Heart left ventricle (tissue), 16 donors: ENCODE data around the gene MBD3L2B. TPM values are rescaled to one million over a fixed set of nuclear protein-coding genes. Genes with fewer than 3 reads are reported as not detected.

Source experiments
- ATAC-seq, 4 donors: fragments of 200-7000 bp; cut with Tn5 transposase; one replicate each; pipeline ENCODE4 v1.9.1; 2020 to 2022; ENCODE audit warnings: moderate library complexity in 4 of 4, mild to moderate bottlenecking in 3 of 4, moderate number of reproducible peaks in 1 of 4
- DNase-seq, 5 donors: peaks; one replicate each; pipeline ENCODE4 v3.0.0-alpha.2; 2020
- H3K27ac ChIP-seq, 12 donors: fragments of 200-600 bp; sonication (generic) in 4 of 12; one replicate each; pipeline versions ENCODE4 v1.5.0 to v1.8.0; 2016 to 2022; ENCODE audit warnings: mild to moderate bottlenecking in 2 of 12
- H3K27me3 ChIP-seq, 9 donors: fragments of 200-600 bp; sonication (generic) in 2 of 9; one replicate each; pipeline versions ENCODE4 v1.5.1 to v1.8.0; 2016 to 2022; ENCODE audit warnings: mild to moderate bottlenecking in 3 of 9
- H3K36me3 ChIP-seq, 9 donors: fragments of 200-600 bp; sonication (generic) in 2 of 9; one replicate each; pipeline versions ENCODE4 v1.5.0 to v1.8.0; 2018 to 2022; ENCODE audit warnings: mild to moderate bottlenecking in 2 of 9
- H3K4me1 ChIP-seq, 12 donors: fragments of 200-600 bp; sonication (generic) in 4 of 12; one replicate each; pipeline versions ENCODE4 v1.5.0 to v1.8.0; 2016 to 2022; ENCODE audit warnings: mild to moderate bottlenecking in 3 of 12
- H3K4me3 ChIP-seq, 12 donors: fragments of 200-600 bp; sonication (generic) in 4 of 12; one replicate each; pipeline versions ENCODE4 v1.5.0 to v1.8.0; 2017 to 2022; ENCODE audit warnings: mild to moderate bottlenecking in 9 of 12, moderate library complexity in 4 of 12
- H3K9me3 ChIP-seq, 12 donors: fragments of 200-600 bp; sonication (generic) in 4 of 12; one replicate each; pipeline versions ENCODE4 v1.5.0 to v1.8.0; 2016 to 2022; ENCODE audit warnings: mild to moderate bottlenecking in 1 of 12
- POLR2A ChIP-seq, 2 donors: fragments of 450-650 bp; IDR thresholded peaks; one replicate each; pipeline ENCODE4 v1.6.1; 2017; ENCODE audit warnings: antibody characterized with exemption in 2 of 2, mild to moderate bottlenecking in 2 of 2, moderate library complexity in 2 of 2
- WGBS, 4 donors: extraction: QIAGEN DNeasy Blood & Tissue Kit in 2 of 4; methylation state at CpG; one replicate each; pipeline versions ENCODE4 v1.1.5 to v1.1.7; 2013 to 2018; 5-methylcytosine and 5-hydroxymethylcytosine counted together
- intact Hi-C, 10 donors: fragments of 100-400 bp; cut with DNase I; formaldehyde crosslinking; loops; one replicate each; pipeline versions ENCODE4 v1.11.1 to v1.14.2; 2022
- polyA plus RNA-seq, 2 donors: library from polyadenylated mRNA; stranded (reverse); fragments of 200-250 nt; gene quantifications; one replicate each; pipeline ENCODE4 v1.2.3, GENCODE V29; 2013
- total RNA-seq, 9 donors: library from RNA; depleted of rRNA in 2 of 9; stranded (reverse); fragments of >200 nt in 2 of 9; fragmentation: NEBNext Ultra II Directional in 3 of 9; extraction: Animal tissue kit (Norgen Biotek cat#: 25700) in 3 of 9; gene quantifications; one replicate each; pipeline versions ENCODE4 v1.1.0 to v1.2.4, GENCODE V29; 2016 to 2023
- TF ChIP-seq, protein P1 (sequence below), 12 donors: fragments of 200-600 bp; sonication (generic) in 4 of 12; IDR thresholded peaks; one replicate each; pipeline versions ENCODE4 v1.5.0 to v1.8.0; 2018 to 2022; ENCODE audit warnings: antibody characterized with exemption in 12 of 12, mild to moderate bottlenecking in 5 of 12
- donor health status: ischemic (EF 13 %, LVEDD 7.1; RV severe dilation, severe dysfunction).
- donor health status: healthy with polysubstance abuse.
- donor health status: DM: no; HTN: yes; CAD: no.
- donor health status: DM: no; HTN: no; CAD: no.
- donor health status: ischemic (EF 25% LVEDD 6.9; RV normal size, moderate dysfunction).
- donor health status: ischemic (EF 25% LVEDD 5.7; RV mildly dilated, moderate dysfunction).
- donor health status: healthy.
- donor health status: DM: yes; HTN: yes; CAD: no.
- donor health status: ischemic (EF 35%, LVEDD 5.7; RV mildly dilated, moderate dysfunction).
- donor health status: nonischemic (EF 11% LVEDD 7.7; RV severe dilation, severe dysfunction).
- donor health status: DM: yes; HTN: yes; CAD: no.
- donor health status: PGD.
- donor health status: ischemic (EF 29% LVEDD 5.4; RV normal size, mild dysfunction).
- donor health status: nonischemic (EF 23%, LVEDD 6.1; RV moderate dilation, normal function).

Gene MBD3L2B
- total and polyA plus RNA-seq, 11 donors: not detected

DNA sequence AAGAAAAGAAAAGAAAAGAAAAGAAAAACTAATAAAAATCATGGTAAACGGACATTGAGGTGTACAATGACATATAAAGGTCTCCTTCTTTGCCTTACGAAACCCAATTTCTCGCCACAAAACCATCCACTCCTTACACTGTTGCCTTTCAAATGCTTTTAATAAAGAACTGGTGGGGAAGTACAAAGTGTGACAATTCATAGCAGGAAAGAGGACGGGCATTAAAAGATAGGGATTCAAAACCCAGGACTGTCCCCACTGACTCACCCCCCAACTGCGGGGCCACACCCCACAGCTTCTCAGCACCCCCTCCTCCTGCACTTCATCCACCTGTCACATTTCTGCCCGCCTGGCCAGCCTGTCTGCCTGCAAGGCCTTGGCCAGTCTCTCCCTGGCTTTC, 2.4 kb downstream of the MBD3L2B start:
- 67 to 79% (median 75%) methylated on average over 6 of the region's 6 CpGs for WGBS, 4 donors

DNA sequence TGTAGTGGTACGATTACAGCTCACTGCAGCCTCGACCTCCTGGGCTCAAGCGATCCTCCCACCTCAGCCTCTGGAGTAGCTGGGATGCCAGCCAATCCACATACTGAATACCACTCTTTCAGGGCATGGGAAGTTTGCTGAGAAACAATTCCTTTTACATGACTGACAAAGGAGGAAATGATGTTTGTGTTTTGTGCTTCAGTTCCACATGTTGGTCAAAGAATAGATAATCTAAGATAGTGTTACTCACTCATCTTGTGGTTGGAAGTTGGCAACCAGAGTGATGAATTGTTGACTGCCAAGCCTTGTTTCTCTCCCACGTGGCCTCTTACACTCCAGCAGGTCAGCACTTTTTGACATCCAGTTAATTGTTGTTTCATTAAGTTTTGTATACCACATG, 7.6 kb downstream of the MBD3L2B start:
- intact Hi-C loops: no loop called here
- peaks cover 0 to 24% (median 3%) of the 10 kb centered on the region in 9 donors for H3K27me3 ChIP-seq
- ATAC-seq (no peak), DNase-seq (no peak)
- H3K4me1 ChIP-seq: peaks cover 0 to 17% (median 0%) of the 10 kb centered on the region in 12 donors
- no peaks in the 10 kb centered on the region for H3K36me3 ChIP-seq
- TF ChIP-seq POLR2A (IDR thresholded peaks at IDR 0.05): no peak
- TF ChIP-seq, protein P1, sequence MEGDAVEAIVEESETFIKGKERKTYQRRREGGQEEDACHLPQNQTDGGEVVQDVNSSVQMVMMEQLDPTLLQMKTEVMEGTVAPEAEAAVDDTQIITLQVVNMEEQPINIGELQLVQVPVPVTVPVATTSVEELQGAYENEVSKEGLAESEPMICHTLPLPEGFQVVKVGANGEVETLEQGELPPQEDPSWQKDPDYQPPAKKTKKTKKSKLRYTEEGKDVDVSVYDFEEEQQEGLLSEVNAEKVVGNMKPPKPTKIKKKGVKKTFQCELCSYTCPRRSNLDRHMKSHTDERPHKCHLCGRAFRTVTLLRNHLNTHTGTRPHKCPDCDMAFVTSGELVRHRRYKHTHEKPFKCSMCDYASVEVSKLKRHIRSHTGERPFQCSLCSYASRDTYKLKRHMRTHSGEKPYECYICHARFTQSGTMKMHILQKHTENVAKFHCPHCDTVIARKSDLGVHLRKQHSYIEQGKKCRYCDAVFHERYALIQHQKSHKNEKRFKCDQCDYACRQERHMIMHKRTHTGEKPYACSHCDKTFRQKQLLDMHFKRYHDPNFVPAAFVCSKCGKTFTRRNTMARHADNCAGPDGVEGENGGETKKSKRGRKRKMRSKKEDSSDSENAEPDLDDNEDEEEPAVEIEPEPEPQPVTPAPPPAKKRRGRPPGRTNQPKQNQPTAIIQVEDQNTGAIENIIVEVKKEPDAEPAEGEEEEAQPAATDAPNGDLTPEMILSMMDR (IDR thresholded peaks at IDR 0.05): no peak
- H3K4me3 ChIP-seq: no peak overlapping the region
- H3K9me3 ChIP-seq: peaks cover 0 to 5% (median 0%) of the 10 kb centered on the region in 12 donors
- WGBS, 4 donors: 64 to 71% (median 68%) methylated on average over 4 of the region's 4 CpGs
- H3K27ac ChIP-seq: peak overlapping the region in 1 of 12 donors; percentile 34

More for the DNA sequence above, 2.4 kb downstream of the MBD3L2B start:
- peaks cover 0 to 3% (median 0%) of the 10 kb centered on the region in 12 donors for H3K4me1 ChIP-seq
- no peak overlapping the region for H3K27ac ChIP-seq
- H3K4me3 ChIP-seq: no peak overlapping the region
- H3K9me3 ChIP-seq: peaks cover 0 to 5% (median 0%) of the 10 kb centered on the region in 12 donors
- TF ChIP-seq POLR2A (IDR thresholded peaks at IDR 0.05): no peak
- TF ChIP-seq, protein P1 (IDR thresholded peaks at IDR 0.05): no peak
- H3K27me3 ChIP-seq: peaks cover 0 to 24% (median 3%) of the 10 kb centered on the region in 9 donors
- no peaks in the 10 kb centered on the region for H3K36me3 ChIP-seq
- DNase-seq (no peak), ATAC-seq (no peak)
- intact Hi-C loops: no loop called here

DNA sequence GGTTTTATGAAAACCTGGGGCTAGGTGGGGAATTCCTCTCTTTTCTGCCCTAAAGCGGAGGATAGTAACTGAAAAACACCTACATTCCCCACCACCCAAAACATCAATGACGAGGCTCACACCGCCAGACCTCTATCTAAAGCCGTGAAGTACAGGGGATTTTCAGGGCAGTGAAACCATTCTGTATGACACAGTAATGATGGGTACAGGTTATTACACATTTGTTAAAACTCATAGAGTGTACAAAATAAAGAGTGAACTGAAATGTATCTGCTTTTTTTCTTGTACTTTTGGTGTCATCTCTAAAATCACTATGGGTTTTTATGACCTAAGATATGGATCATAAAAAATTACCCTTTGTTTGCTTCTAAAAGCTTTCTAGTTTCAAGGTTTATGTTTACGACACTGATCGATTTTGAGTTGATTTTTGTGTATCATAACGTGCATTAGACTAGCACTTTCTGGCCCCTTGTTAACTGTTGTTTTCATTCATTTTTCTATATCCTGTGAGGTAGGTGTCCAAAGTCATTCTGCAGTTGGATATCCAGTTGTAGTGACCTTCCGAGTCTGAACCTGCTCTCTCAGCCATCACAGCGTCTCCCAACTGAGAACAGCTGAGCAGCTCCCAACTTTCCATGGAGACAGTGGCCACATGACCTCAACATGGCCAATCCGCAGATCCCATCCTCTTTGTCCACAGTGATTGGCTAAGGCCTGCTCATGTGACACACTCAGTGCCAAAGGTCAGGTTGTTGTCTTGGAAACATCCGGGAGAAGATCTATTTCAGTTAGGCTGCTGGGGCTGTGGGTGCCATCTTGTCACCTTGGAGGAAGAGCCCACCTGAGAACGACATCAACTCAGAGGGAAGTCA, 10.3 kb downstream of the MBD3L2B start:
- WGBS, 4 donors: 78 to 87% (median 85%) methylated on average over 12 of the region's 12 CpGs
- DNase-seq: no peak
- TF ChIP-seq POLR2A (IDR thresholded peaks at IDR 0.05): no peak
- TF ChIP-seq, protein P1 (IDR thresholded peaks at IDR 0.05): no peak
- Histone ChIP-seq H3K4me3 (no peak overlapping the region), H3K27ac (no peak overlapping the region), H3K36me3 (no peaks in the 10 kb centered on the region), H3K27me3 (peaks cover 0 to 6% (median 0%) of the 10 kb centered on the region in 9 donors), H3K4me1 (peaks cover 0 to 17% (median 0%) of the 10 kb centered on the region in 12 donors), H3K9me3 (peaks cover 0 to 5% (median 0%) of the 10 kb centered on the region in 12 donors)
- intact Hi-C loops: no loop called here
- ATAC-seq: no peak

DNA sequence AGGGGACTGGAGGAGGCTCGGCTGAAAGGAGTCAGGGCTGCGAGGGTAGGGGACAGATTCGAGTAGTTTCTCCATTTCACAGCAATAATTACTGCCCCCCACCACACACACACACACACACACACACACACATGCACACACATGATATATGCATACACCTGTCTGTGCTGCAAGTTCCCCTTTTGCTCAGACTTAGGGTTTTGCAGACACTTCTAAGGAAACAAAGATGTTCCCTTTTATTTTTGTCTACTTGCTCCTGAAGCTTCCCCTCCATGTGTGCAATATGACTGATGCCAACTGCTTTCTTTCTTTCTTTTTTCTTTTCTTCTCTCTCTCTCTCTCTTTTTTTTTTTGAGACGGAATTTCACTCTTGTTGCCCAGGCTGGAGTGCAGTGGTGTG, 13.4 kb downstream of the MBD3L2B start:
- intact Hi-C loops: no loop called here
- Histone ChIP-seq H3K27ac (no peak overlapping the region), H3K9me3 (no peaks in the 10 kb centered on the region), H3K4me1 (peaks cover 0 to 7% (median 0%) of the 10 kb centered on the region in 12 donors), H3K36me3 (no peaks in the 10 kb centered on the region), H3K27me3 (peaks cover 0 to under 1% (median 0%) of the 10 kb centered on the region in 9 donors), H3K4me3 (no peak overlapping the region)
- DNase-seq (no peak), ATAC-seq (no peak)
- no peak for TF ChIP-seq POLR2A (IDR thresholded peaks at IDR 0.05)
- TF ChIP-seq, protein P1 (IDR thresholded peaks at IDR 0.05): no peak
- 47 to 66% (median 65%) methylated on average over 4 of the region's 4 CpGs for WGBS, 4 donors
